Hematopoietic multipotent progenitor cell (in vitro differentiated cells): ENCODE data around the gene GRK5. TPM values are rescaled to one million over a fixed set of nuclear protein-coding genes. Genes with fewer than 3 reads are reported as not detected.
A peak's percentile ranks its signal among the peaks of the same experiment; 100 is the strongest.
"Not testable (repeated sequence)": the region's sequence is repeated elsewhere in the genome, so short reads cannot be mapped to it uniquely, and the experiment has no call there.

Experiments
- DNase-seq, 3 donors: peaks; one replicate each; pipeline ENCODE4 v3.0.0-alpha.2; 2011 to 2015; ENCODE audit warnings: low read depth in 2 of 3, low spot score in 2 of 3
- total RNA-seq: library from RNA; depleted of rRNA; stranded (reverse); fragments of >200 nt; gene quantifications from one replicate; pipeline ENCODE4 v1.2.3, GENCODE V29; 2012

The GRK5 gene
- total RNA-seq, 1 donor = 2.2 TPM

GRCh38 chr10:119425102-119425880, 217.9 kb downstream of the GRK5 start:
- DNase-seq = no peak

DNA sequence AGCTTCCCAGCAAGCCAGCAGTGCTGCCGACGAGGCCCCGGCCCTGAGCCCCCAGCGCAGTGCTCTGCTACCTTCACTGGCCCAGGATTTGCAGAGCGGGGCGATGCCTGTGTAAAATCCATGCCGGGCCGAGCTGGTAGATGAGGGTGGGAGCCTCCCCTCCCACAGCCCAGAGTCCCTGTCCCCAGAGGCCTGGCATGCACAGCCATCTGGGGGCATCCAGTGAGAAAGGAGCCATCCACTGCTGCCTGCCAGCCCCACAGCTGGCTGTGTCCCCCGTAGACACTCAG, 218.5 kb downstream of the GRK5 start:
- no peak for DNase-seq

DNA sequence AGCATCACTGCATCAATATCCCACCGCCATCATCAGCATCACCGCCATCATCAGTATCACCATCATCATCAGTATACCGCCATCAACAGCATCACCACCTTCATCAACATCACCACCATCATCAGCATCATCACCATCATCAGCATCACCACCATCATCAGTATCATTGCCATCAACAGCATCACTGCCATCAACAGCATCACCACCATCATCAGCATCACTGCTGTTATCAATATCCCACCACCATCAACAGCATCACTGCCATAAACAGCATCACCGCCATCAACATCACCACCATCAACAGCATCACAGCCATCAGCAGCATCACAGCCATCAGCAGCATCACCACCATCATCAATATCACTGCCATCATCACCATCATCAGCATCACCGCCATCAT, 219.3 kb downstream of the GRK5 start:
- no peak for DNase-seq

GRCh38 chr10:119427263-119427864, 220.0 kb downstream of the GRK5 start:
- DNase-seq = no peak

DNA sequence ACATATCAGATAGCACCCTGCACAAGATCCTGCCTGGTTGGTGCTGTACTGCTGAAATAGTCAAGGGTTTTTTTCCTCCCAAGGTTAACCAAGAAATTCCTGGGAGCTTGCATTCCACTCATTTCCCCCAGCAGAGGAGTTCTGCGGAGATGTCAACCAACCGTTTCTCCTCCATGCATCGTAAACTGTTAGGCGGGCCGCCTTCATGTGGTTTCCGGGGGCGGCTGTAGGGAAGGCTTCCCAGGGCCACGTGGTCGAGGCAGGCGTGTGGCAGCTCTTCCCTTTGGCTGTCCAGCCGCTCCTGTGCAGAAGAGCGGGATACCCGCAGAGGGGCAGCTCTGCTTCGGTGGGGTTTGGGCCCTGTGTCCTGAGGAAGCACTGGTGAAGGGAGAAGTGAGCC, 221.4 kb downstream of the GRK5 start:
- DNase-seq = no peak

DNA sequence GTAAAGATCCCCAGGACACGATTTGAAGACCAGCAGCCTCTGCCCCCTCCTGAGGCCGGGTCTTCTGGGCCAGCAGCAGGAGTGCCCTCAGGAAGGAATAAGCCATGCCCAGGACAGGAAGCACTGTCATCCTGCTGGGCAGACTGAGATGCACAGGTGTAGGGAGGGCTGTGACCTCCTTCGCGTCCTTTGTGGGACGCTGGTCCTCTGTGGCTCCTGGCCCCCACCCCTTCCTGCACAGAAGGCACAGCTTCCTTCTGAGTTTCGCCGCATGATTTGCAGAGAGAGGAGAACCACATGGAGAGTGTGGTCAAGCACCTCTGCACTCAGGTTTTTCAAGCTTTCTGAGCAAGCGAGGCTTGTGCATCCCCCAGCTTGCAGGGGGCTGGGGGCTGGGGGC, 222.4 kb downstream of the GRK5 start:
- DNase-seq = no peak

- no peak for DNase-seq
Observed at GRCh38 chr10:119431034-119431772, 223.8 kb downstream of the GRK5 start.

DNA sequence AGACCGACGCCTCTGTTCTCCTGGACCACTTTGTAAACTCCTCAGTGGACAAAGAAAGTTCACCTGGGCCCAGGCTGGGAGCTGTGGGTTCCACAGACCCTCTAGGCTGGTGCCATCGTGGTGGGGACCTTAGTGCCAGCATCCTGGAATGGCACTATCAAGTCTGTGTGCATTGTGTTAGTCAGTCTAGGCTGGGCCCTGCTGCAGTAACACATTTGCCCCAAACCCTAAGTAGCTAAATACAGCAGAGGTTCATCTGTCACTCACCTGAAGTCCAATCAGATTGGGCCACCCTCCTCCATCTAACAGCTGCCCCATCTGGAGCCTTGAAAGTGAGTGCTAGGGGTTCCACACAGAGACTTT, 224.4 kb downstream of the GRK5 start:
- DNase-seq = no peak

DNA sequence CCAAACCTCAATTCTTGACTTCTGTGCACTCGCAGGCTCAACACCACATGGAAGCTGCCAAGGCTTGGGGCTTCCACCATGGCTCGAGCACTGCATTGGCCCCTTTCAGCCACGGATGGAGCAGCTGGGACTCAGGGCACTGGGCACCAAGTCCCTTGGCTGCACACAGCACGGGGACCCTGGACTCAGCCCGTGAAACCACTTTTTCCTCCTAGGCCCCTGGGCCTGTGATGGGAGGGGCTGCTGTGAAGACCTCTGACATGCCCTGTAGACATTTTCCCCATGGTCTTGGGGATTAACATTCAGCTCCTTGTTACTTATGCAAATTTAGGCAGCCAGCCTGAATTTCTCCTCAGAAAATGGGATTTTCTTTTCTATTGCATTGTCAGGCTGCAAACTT, 227.6 kb downstream of the GRK5 start:
- not testable (repeated sequence) for DNase-seq

DNA sequence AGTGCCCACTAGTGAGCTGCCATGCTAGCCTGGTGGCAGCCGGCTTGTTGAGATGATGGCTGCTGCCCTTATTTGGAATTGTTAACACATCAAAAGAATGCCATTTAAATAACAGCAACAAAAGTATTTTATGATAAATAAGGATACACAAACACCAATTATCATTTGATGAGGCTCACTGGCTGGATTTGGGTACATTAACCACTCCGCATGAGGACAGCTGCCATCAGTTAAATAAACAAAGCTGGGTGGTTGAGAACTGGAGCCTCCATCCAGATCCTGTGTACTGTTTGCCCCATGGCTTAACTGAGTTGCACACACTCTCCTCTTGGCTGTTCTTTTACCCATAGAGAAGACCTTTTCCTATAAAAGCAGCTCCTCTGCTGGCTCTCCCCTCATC, 231.3 kb downstream of the GRK5 start:
- no peak for DNase-seq

DNA sequence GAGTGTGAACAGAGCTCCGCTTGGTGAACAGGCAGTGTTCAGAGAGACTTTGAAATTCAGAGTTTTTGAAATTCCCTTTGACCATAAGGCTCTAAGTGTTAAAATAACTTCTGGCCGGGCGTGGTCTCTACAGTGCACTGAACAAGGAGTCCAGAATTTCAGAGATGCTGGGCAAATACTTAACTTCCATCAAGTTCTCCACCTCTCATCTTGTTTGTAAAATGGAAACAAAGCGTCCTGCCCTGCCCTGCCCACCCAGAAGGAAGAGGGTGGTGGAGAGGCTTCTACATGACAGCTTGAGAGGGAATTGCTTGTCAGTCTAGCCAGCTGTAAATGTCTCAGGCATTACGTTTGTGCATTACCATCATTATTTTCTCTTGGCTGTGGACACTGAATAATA, 232.6 kb downstream of the GRK5 start:
- no peak for DNase-seq

GRCh38 chr10:119441151-119441821, 233.9 kb downstream of the GRK5 start:
- DNase-seq = no peak

DNA sequence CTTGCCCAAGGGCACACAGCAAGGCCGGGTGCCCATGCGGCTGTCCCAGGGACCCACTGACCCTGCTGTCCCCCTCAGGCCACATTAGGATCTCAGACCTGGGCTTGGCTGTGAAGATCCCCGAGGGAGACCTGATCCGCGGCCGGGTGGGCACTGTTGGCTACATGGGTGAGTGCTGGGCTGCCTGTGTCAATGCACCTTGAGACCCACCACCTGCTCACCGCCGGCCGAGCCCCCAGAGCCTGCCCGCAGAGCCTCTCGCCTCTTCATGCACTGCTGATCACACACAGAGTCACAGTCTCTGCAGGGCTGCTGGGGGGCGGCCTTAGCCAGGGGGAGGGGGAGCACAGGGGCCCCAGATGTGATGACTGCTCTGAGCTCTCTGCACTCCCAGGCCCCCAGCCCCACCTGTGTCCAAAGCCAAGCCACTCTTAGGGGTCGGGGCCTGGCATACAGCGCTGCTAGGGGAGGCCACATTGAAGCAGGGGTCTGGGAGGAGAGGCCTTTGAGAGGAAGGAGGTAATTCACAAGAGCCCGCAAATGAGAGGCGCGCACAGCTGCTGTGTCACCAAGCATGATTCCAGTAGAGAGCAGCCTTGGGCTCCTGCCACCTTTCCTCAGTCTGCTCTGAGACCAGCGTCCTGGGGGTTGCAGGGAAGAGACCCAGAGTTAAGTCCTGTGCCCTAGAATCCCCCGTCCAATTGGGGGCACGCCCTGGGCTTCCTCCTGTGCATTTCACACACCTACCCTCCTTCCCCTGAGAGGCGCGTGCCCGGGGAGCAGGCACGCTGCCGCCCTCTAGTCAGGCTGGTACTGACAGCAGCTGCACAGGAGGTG, 234.8 kb downstream of the GRK5 start:
- peak in 1 of 3 donors; percentile 11 for DNase-seq

GRCh38 chr10:119442758-119443060, 235.3 kb downstream of the GRK5 start:
- no peak for DNase-seq

DNA sequence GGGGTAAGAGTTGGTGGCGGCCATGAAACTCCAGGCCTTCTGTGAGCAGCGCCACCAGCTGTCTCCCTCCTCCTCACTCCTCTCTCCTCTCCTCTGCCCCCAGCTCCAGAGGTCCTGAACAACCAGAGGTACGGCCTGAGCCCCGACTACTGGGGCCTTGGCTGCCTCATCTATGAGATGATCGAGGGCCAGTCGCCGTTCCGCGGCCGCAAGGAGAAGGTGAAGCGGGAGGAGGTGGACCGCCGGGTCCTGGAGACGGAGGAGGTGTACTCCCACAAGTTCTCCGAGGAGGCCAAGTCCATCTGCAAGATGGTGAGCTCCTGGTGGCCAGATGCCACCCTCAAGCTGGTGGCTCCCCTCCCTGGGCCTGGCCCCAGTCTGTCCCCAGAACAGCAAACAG, 236.1 kb downstream of the GRK5 start:
- no peak for DNase-seq

DNA sequence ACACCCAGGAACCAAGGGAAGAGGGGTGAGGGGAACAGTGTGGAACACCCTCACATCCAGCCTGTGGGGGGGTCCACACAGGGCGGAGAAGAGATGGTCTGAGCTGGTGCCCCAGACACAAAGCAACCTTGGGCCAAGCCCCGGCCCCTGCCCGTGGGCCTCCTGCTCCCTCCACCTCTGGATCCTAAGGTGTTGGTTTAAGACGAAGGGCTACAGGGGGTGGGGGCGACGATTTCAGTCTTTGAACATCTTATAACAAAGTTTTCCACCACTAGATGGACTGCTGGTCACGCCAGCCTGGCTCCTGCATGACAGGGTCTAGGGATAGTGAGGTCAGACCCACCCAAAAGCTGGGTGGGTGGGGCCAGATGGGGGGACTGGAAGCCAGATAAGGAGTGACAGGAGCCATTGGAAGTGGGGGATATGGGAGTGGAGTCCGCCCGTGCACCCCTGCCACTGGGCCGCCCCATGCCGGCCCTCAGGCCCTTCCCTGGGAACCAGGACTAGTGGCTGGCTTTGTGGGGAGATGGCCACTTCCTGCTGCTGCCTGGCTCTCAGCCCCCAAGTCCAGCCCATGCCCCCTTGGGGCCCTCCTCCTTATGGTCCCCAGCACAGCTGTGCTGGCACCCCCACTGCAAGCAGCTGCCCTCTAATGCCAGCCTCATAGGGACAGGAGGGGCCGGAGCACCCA, 236.7 kb downstream of the GRK5 start:
- no peak for DNase-seq

DNA sequence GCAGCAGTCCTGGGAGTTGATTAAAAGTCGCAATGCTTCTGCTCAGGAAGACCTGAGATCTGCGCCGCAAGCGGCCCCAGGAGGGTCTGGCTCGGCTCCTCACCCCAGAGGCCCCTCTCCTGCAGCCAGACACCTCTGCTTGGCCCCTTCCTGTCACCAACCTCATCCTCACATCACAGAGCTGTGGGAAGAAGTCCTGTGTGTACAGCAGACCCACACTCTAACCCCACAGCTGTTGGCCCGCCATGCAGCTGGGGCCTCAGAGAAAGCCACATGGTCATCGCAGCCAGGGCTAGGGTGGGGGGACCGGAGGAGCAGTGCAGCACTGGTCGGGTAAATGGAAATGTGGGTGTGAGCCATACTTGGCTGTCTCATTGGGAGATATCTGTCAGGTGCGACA, 237.5 kb downstream of the GRK5 start:
- DNase-seq = no peak

DNA sequence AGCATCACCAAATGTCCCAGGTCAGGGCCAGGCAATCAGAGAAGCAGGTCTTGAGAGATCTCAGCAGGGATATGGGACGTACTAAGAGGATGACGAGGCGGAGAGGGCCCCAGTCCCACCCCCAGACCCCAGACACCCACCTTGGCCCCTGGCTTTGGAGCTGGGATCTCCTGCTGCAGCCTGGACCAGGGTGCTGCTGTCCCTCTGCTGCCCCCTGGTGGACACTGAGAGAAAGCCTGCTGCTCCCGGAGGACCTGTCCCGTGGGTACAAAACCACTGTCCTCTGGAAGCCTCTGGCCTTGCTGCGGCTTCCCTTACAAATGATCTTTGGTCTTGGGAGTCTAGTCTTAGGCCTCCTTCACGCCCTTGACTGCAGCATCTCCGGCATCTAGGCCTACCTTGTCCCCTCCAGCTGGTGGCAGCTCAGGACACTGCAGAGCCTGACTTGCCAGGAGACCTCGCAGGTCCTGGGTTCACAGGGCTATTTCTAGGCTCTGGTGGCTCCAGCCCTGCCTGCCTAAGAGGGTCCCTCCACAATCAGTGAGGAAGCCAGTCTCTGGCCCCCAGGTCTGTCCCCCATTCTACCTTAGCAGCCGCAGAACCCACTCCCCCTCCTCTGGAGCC, 238.1 kb downstream of the GRK5 start:
- peak; percentile 77 to 83 (median 80) for DNase-seq

DNA sequence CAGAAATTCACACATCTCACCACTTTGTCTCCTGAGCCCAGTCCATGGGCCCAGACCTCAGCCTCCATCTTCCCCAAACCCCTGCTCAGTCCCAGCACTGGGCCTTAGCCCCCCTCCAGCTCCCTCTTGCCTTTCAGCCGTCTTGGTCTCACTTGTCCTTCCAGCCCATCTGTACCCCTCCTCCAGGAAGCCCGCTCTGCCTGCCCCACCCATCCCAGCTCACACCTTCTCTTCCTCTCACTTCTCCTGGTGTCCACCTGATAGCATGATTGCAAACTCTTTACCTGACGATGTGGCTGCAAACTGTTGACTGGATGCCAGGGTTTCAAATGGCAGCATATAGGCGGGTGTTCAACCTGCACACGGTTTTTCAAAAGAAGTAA, 238.6 kb downstream of the GRK5 start:
- DNase-seq = no peak
